ENCODE results near the gene CACNA1H. TPM values are rescaled to one million over a fixed set of nuclear protein-coding genes. Genes with fewer than 3 reads are reported as not detected.

Gene CACNA1H
- total and polyA plus RNA-seq, 9 of the 15 experiments (the other 6 are each of a cell fraction or from before 2014, with no cell fraction given) = 0.10 to 0.18 TPM; not detected in 7

GRCh38 chr16:1193143-1193824 lies 40.4 kb downstream of the CACNA1H start (continued):
- TF ChIP-seq CBFA2T3 (IDR thresholded peaks at IDR 0.05) (no peak), MAX (CRISPR knock-in tag; IDR thresholded peaks at IDR 0.05) (peak; percentile 80), ARHGAP35 (IDR thresholded peaks at IDR 0.05; ENCODE audit: partially characterized antibody) (no peak), FOXJ3 (CRISPR knock-in tag; IDR thresholded peaks at IDR 0.05) (no peak), ZNF140 (CRISPR knock-in tag; IDR thresholded peaks at IDR 0.05) (no peak), NR4A1 (CRISPR knock-in tag; IDR thresholded peaks at IDR 0.05) (no peak), NR4A1 (tag; IDR thresholded peaks at IDR 0.05) (no peak), CBX1 (IDR thresholded peaks at IDR 0.05; ENCODE audit: low read depth) (no peak), ATF2 (CRISPR knock-in tag; IDR thresholded peaks at IDR 0.05) (0 out of 2 replicates have a peak, but pooled peaks have one; percentile 39), HINFP (tag; conservative IDR thresholded peaks at IDR 0.05; ENCODE audit: low read depth) (no peak), ZNF239 (CRISPR knock-in tag; IDR thresholded peaks at IDR 0.05) (no peak), ARID3B (CRISPR knock-in tag; IDR thresholded peaks at IDR 0.05; ENCODE audit: borderline replicate concordance) (no peak), NFYB (IDR thresholded peaks at IDR 0.05; ENCODE audit: extremely low read depth, insufficient read length) (no peak), ZNF134 (CRISPR knock-in tag; conservative IDR thresholded peaks at IDR 0.05) (no peak), KHSRP (IDR thresholded peaks at IDR 0.05) (no peak), POLR3A (IDR thresholded peaks at IDR 0.05; ENCODE audit: borderline replicate concordance, extremely low read depth, insufficient read depth, insufficient read length) (no peak), BDP1 (IDR thresholded peaks at IDR 0.05; ENCODE audit: insufficient read depth, insufficient read length) (no peak), NFRKB (IDR thresholded peaks at IDR 0.05; ENCODE audit: low read depth) (no peak), THRB (CRISPR knock-in tag; conservative IDR thresholded peaks at IDR 0.05) (no peak), ATF3 (IDR thresholded peaks at IDR 0.05) (peak; percentile 48; the same call in 1 of the 2 replicates), ATF3 (CRISPR knock-in tag; conservative IDR thresholded peaks at IDR 0.05) (no peak), RFX5 (IDR thresholded peaks at IDR 0.05; ENCODE audit: low read depth, low read length) (no peak)

Data from K562 (cell line).